MCF 10A (cell line): Measurements from ENCODE around the gene SDK2. TPM values are rescaled to one million over a fixed set of nuclear protein-coding genes. Genes with fewer than 3 reads are reported as not detected.

Experiments
- BruUV-seq: library from RNA; stranded (reverse); fragments of 400-500 nt; replicated peaks from 2 replicates; lab custom pipeline; 2021; lab: Mats Ljungman, UMichigan
- CTCF ChIA-PET: fragments of 300-600 bp; sonication (Branson Sonifier 250); formaldehyde crosslinking; extraction: SDS; loops from one replicate; lab custom pipeline; 2021; ENCODE audit warnings: antibody characterized with exemption, inconsistent platforms; lab: Yijun Ruan, JAX
- POLR2A ChIA-PET: fragments of 300-600, 350-650 bp; sonication (Branson Sonifier 250); formaldehyde crosslinking; extraction: SDS; loops from one replicate; lab custom pipeline; 2020; ENCODE audit warnings: antibody characterized with exemption, inconsistent platforms; lab: Yijun Ruan, JAX
- DNase-seq: peaks from one replicate; pipeline ENCODE4 v3.0.0-alpha.2; 2018; ENCODE audit not compliant: unreplicated experiment
- H3K27ac Mint-ChIP-seq: one replicate; pipeline ENCODE4 v1.8.0; 2022; ENCODE audit warnings: mild to moderate bottlenecking, low read depth, mixed read lengths; ENCODE audit not compliant: unreplicated experiment
- H3K27me3 Mint-ChIP-seq: one replicate; pipeline ENCODE4 v1.8.0; 2022; ENCODE audit warnings: mixed read lengths; ENCODE audit not compliant: insufficient read depth, unreplicated experiment
- H3K36me3 Mint-ChIP-seq: one replicate; pipeline ENCODE4 v1.8.0; 2022; ENCODE audit warnings: mild to moderate bottlenecking, moderate library complexity, mixed read lengths; ENCODE audit not compliant: insufficient read depth, unreplicated experiment
- H3K4me1 Mint-ChIP-seq: one replicate; pipeline ENCODE4 v1.8.0; 2022; ENCODE audit warnings: mixed read lengths; ENCODE audit not compliant: insufficient read depth, unreplicated experiment
- H3K4me3 Mint-ChIP-seq: one replicate; pipeline ENCODE4 v1.8.0; 2022; ENCODE audit warnings: mild to moderate bottlenecking, moderate library complexity, mixed read lengths; ENCODE audit not compliant: unreplicated experiment
- H3K9me3 Mint-ChIP-seq: one replicate; pipeline ENCODE4 v1.8.0; 2022; ENCODE audit warnings: mixed read lengths; ENCODE audit not compliant: unreplicated experiment
- intact Hi-C: fragments of 100-400 bp; cut with micrococcal nuclease; formaldehyde crosslinking; loops from 2 replicates; pipeline ENCODE4 v1.14.1; 2022
- total RNA-seq: library from RNA; stranded (reverse); gene quantifications from 2 replicates; pipeline ENCODE4 v1.2.3, GENCODE V29; 2022
- TF ChIP-seq, protein P1 (sequence below): fragments of 200-600 bp; IDR thresholded peaks from one replicate; pipeline ENCODE4 v1.8.0; 2022; ENCODE audit warnings: antibody characterized with exemption, mild to moderate bottlenecking; ENCODE audit not compliant: unreplicated experiment

The SDK2 gene
- total RNA-seq, 1 experiment from 2014 or later, result not detected

DNA sequence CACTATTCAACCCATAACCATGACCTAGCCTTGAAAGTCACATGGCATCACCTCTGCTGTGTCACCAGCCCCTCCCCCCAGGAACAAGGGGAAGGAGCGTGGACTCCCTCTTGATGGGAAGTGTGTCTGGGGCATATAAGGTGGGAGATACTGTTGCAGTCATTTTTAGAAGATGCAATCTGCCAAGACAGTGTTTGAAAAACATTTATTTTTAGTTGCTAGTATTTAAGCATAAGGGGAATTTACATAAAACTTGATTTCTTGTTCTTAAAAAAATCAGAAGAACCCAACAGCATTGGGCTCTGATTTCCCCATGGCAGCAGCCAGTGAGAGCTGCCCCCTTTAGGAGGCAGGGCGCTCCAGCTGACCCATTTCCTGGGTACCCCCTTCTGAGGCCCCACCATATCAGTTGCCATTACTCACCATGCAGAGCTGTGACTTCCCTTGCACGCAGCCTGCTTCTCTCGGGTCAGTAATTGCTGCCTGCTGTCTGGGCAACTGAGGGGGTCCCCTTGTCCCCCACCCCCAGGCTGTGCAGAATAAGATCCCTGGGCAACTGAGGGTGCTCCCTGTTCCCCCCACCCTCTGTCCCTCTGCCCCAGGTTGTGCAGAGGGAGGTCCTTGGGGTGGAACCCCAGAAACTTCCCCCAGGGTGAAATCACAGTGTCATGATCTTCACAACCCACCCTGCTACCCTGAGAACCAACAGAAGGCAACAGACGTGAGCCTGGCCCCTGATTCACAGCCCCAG lies 320.7 kb downstream of the SDK2 start:
- Mint-ChIP-seq H3K9me3 (no peaks in the 10 kb centered on the region), H3K36me3 (peaks cover 6% of the 10 kb centered on the region), H3K27me3 (no peaks in the 10 kb centered on the region), H3K4me3 (no peak overlapping the region), H3K27ac (no peak overlapping the region), H3K4me1 (peaks cover 5% of the 10 kb centered on the region)
- ChIA-PET CTCF (interaction anchor here (0.6 to 1.3 kb wide), 3 partner anchors 9 to 55 kb away, joined by 3 to 4 read pairs (median 4); no protein-coding TSS in a partner anchor), POLR2A (interaction anchor here (0.9 kb wide), 1 partner anchor 11 kb away, joined by 3 read pairs; no protein-coding TSS in a partner anchor)
- DNase-seq, result no peak
- no TSS peak for BruUV-seq
- TF ChIP-seq, protein P1, sequence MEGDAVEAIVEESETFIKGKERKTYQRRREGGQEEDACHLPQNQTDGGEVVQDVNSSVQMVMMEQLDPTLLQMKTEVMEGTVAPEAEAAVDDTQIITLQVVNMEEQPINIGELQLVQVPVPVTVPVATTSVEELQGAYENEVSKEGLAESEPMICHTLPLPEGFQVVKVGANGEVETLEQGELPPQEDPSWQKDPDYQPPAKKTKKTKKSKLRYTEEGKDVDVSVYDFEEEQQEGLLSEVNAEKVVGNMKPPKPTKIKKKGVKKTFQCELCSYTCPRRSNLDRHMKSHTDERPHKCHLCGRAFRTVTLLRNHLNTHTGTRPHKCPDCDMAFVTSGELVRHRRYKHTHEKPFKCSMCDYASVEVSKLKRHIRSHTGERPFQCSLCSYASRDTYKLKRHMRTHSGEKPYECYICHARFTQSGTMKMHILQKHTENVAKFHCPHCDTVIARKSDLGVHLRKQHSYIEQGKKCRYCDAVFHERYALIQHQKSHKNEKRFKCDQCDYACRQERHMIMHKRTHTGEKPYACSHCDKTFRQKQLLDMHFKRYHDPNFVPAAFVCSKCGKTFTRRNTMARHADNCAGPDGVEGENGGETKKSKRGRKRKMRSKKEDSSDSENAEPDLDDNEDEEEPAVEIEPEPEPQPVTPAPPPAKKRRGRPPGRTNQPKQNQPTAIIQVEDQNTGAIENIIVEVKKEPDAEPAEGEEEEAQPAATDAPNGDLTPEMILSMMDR, result no peak
- intact Hi-C loops, result no loop called here

GRCh38 chr17:73320601-73321264 lies 323.5 kb downstream of the SDK2 start:
- CTCF ChIA-PET, result interaction anchor here (0.7 kb wide), 1 partner anchor 65 kb away, joined by 4 read pairs; no protein-coding TSS in a partner anchor
- no peak overlapping the region for H3K4me3 Mint-ChIP-seq
- no peaks in the 10 kb centered on the region for H3K36me3 Mint-ChIP-seq
- TF ChIP-seq, protein P1, result no peak
- no peaks in the 10 kb centered on the region for H3K27me3 Mint-ChIP-seq
- no peak overlapping the region for H3K27ac Mint-ChIP-seq
- intact Hi-C loops, result no loop called here
- POLR2A ChIA-PET, result interaction anchor here (0.8 to 1.0 kb wide), 2 partner anchors 9 to 20 kb away, joined by 3 read pairs; partner anchors contain the start of gene CDC42EP4
- DNase-seq, result no peak
- no peaks in the 10 kb centered on the region for H3K9me3 Mint-ChIP-seq
- H3K4me1 Mint-ChIP-seq, result peaks cover 3% of the 10 kb centered on the region
- BruUV-seq, result no TSS peak

- no peaks in the 10 kb centered on the region for H3K4me1 Mint-ChIP-seq
- TF ChIP-seq, protein P1, result no peak
- POLR2A ChIA-PET, result interaction anchor here (0.8 to 1.0 kb wide), 2 partner anchors 8 to 21 kb away, joined by 3 read pairs; partner anchors contain the start of gene CDC42EP4
Observed at GRCh38 chr17:73319766-73320165, 324.5 kb downstream of the SDK2 start.

GRCh38 chr17:73318836-73319235 lies 325.4 kb downstream of the SDK2 start:
- Mint-ChIP-seq H3K27ac (no peak overlapping the region), H3K36me3 (no peaks in the 10 kb centered on the region), H3K27me3 (no peaks in the 10 kb centered on the region), H3K4me1 (no peaks in the 10 kb centered on the region), H3K4me3 (no peak overlapping the region), H3K9me3 (no peaks in the 10 kb centered on the region)
- CTCF ChIA-PET, result interaction anchor here (0.7 to 1.2 kb wide), 2 partner anchors 23 to 103 kb away, joined by 3 to 4 read pairs; no protein-coding TSS in a partner anchor
- POLR2A ChIA-PET, result interaction anchor here (1.6 kb wide), 1 partner anchor 15 kb away, joined by 9 read pairs; no protein-coding TSS in a partner anchor
- no peak for DNase-seq
- intact Hi-C loops, result no loop called here
- TF ChIP-seq, protein P1, result no peak
- no TSS peak for BruUV-seq

More at GRCh38 chr17:73319766-73320165, 324.5 kb downstream of the SDK2 start:
- DNase-seq, result no peak
- CTCF ChIA-PET, result no interaction called here
- no peaks in the 10 kb centered on the region for H3K9me3 Mint-ChIP-seq
- intact Hi-C loops, result no loop called here
- no peak overlapping the region for H3K27ac Mint-ChIP-seq
- no peaks in the 10 kb centered on the region for H3K36me3 Mint-ChIP-seq
- H3K27me3 Mint-ChIP-seq, result no peaks in the 10 kb centered on the region
- BruUV-seq, result no TSS peak
- H3K4me3 Mint-ChIP-seq, result no peak overlapping the region
